ENCODE results near the gene NFIL3.
"Not testable (repeated sequence)": the region's sequence is repeated elsewhere in the genome, so short reads cannot be mapped to it uniquely, and the experiment has no call there.

NFIL3 gene

GRCh38 chr9:91395106-91395552 lies 28.5 kb downstream of the NFIL3 start:
- DNase-seq (ENCODE audit: low read depth) = no peak

- DNase-seq (ENCODE audit: low read depth) = no peak
Observed at GRCh38 chr9:91393826-91394225, 29.8 kb downstream of the NFIL3 start.

- DNase-seq (ENCODE audit: low read depth) = no peak
Observed at GRCh38 chr9:91392435-91392834, 31.2 kb downstream of the NFIL3 start.

DNA sequence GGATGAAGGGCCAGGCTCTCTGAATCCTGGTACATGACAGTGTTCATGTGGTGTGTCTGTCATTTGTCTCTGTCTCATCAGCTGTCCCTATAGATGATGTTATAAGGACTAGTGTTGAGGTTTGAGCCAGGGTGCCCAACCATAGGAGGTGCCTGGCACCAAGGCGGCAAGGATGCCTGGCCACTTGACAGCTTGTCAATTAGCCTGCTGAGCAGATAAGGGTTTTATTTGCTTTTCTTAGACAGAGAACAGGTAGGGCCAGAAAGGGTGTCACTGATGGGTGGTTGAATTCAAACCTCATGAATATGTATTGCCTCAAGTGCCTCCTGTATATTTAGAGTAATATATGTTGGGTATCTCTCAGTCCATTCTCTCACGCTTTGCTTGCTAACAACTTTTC lies 31.8 kb downstream of the NFIL3 start:
- DNase-seq (ENCODE audit: low read depth) = no peak

- DNase-seq (ENCODE audit: low read depth) = no peak
Observed at GRCh38 chr9:91391412-91391811, 32.2 kb downstream of the NFIL3 start.

GRCh38 chr9:91389686-91390085 lies 33.9 kb downstream of the NFIL3 start:
- not testable (repeated sequence) for DNase-seq (ENCODE audit: low read depth)

- no peak for DNase-seq (ENCODE audit: low read depth)
Observed at GRCh38 chr9:91386765-91387164, 36.9 kb downstream of the NFIL3 start.

- no peak for DNase-seq (ENCODE audit: low read depth)
Observed at GRCh38 chr9:91384954-91385353, 38.7 kb downstream of the NFIL3 start.

DNA sequence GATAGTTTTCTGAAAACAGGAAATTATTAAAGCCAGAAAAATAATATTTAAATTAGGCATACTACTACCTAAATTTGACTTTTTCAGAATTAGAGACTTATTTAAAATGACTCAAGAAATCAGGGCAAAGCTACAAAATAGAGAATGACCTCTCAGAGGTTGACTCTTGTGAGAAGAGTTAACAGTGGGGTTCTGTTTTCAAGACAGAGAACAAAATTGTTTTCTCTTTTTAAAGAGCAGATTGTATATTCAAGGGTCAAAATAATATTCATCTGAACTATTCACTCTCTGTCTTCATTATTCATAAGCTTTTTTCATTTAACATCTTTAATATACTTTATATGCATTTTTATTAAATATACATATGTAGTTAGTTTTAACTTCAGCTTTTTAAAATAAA lies 40.1 kb downstream of the NFIL3 start:
- DNase-seq (ENCODE audit: low read depth) = no peak

- no peak for DNase-seq (ENCODE audit: low read depth)
Observed at GRCh38 chr9:91382298-91382697, 41.3 kb downstream of the NFIL3 start.

DNA sequence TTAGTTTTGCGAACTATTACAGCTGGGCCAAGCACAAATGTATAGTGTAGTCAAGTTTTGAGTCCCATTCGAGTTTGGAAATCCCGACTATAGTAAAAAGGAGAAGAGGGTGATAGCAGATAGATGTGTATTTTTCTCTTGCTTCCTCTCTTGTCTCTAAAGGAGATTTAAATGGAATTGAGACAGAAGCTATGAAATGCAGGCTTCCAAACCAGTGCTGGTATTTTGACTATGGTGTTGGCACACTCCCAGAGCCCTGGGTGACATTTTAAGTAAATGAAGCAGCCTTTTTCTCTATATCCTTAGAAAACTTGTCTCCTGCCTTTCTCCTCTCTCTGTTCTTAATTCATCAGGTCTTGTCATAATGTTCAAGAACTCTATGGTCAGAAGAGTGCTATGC lies 44.2 kb downstream of the NFIL3 start:
- DNase-seq (ENCODE audit: low read depth) = no peak

DNA sequence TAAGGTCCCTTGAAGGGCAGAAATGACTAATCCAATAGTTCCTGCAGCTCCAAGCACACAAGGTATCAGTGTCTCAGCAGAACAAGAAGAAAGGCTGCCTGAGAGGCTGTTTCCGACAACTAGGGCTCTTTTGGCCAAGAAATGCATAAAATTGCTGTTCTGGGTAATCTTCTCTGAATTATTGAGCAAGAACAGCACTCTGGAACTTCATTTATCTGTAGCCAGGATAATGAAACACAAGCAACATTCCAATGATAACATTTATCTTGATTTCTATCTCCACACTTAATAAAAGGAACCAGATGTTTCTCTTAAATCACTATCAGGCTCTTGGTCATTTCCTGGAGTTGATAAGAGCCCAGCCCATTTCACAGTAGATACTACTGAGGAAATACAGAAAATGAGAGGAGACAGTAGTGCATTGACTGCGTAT lies 44.9 kb downstream of the NFIL3 start:
- DNase-seq (ENCODE audit: low read depth) = no peak

DNA sequence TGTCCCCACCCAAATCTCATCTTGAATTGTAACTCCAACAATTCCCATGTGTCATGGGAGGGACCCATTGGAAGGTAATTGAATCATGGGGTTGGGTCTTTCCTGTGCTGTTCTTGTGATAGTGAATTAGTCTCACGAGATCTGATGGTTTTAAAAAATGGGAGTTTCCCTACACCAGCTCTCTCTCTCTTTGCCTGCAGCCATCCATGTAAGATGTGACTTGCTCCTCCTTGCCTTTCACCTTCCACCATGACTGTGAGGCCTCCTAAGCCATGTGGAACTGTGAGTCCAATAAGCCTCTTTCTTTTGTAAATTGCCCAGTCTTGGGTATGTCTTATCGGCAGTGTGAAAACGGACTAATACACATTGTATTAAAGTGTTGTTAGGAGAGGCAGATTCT lies 45.6 kb downstream of the NFIL3 start:
- not testable (repeated sequence) for DNase-seq (ENCODE audit: low read depth)

GRCh38 chr9:91376239-91376638 lies 47.4 kb downstream of the NFIL3 start:
- DNase-seq (ENCODE audit: low read depth) = no peak

DNA sequence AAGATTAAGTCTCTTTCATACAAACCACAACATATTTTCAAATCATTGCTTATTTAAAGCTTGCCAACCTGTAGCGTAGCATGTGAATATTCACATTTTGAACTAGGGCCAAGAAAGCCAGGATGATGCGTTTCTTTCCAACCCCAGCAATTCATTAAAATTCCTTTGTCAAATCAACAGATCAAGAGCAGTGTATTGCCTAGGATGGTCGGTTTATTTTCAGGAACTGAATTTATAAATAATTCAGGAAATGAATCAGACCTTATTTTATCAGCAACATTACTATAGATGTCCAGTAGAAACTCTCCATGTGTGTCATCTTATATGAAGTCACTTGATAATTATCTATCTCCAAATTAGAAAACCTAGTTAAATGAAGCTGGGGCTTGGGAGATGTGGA lies 48.7 kb downstream of the NFIL3 start:
- no peak for DNase-seq (ENCODE audit: low read depth)

- no peak for DNase-seq (ENCODE audit: low read depth)
Observed at GRCh38 chr9:91371894-91372293, 51.7 kb downstream of the NFIL3 start.

DNA sequence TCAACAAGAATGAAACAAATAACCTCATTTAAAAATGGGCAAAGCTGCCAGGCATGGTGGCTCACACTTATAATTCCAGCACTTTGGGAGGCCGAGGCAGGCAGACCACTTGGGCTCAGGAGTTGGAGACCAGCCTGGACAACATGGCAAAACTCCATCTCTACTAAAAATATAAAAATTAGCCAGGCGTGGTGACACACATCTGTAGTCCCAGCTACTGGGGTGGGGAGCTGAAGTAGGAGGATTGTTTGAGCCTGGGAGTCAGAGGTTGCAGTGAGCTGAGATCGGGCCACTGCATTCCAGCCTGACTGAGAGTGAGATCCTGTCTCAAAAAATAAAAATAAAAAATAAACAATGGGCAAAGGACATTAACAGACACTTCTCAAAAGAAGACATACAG lies 53.6 kb downstream of the NFIL3 start:
- DNase-seq (ENCODE audit: low read depth) = not testable (repeated sequence)

DNA sequence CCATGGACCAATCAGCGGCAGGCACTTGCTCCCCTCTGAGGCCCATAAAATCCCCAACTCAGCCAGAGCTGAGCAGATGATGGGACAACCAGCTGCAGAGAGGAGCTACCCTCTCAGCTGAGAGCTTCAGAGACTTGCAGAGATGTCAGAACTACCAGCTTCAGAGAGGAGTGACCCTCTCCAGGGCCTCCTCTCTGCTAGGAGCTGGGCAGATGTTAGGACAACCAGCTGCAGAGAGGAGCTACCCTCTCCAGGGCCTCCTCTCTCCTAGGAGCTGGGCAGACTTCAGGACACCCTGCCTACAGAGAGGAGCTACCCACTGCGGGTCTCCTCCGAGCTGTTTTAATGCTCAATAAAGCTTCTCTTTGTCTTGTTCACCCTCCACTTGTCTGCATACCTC lies 58.9 kb downstream of the NFIL3 start:
- DNase-seq (ENCODE audit: low read depth) = no peak

DNA sequence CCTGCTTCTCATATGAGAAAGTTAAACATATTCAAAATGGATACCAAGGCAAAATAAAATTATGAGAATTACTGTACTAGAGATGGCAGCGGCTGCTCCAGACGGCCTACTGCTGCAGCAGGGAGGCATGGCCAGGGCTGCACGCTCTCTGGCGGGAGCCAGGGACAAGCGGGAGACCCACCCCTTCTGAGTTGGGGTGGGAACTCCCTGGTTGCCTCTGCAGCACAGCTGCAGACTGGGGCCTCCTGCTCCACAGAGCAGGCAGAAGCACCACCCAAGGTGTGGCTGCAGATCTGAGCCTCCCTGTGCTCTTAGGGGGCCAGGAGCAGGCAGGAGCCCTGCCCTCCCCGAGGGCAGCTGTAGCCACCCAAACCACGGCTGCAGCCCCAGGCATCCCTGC lies 59.6 kb downstream of the NFIL3 start:
- DNase-seq (ENCODE audit: low read depth) = no peak

DNA sequence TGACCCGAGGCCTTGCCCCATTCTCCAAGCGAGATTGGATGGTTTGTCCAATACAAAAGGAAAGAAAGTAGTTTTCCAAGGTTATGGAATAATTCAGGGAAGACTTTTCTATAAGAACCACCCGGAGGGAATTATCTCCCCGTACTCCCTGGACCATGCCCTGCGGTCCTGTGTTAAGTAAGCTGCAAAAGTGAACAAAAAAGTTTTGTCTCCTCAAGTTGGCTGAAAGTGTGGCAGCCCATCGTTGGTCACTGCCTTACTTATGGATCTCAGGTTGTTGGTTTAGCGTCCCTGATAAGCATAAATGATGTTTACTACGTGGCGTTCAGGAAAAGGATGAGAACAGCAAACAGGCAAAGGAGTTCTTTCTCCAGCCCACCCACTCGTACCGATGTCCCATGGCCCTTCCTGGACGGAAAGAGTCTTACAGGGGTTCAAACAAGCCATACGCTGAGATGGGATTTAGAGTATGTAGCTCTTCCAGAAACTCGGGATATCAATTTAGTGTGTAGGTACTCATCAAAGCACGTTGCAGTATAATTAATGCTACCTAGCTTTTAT lies 61.5 kb downstream of the NFIL3 start:
- no peak for DNase-seq (ENCODE audit: low read depth)

DNA sequence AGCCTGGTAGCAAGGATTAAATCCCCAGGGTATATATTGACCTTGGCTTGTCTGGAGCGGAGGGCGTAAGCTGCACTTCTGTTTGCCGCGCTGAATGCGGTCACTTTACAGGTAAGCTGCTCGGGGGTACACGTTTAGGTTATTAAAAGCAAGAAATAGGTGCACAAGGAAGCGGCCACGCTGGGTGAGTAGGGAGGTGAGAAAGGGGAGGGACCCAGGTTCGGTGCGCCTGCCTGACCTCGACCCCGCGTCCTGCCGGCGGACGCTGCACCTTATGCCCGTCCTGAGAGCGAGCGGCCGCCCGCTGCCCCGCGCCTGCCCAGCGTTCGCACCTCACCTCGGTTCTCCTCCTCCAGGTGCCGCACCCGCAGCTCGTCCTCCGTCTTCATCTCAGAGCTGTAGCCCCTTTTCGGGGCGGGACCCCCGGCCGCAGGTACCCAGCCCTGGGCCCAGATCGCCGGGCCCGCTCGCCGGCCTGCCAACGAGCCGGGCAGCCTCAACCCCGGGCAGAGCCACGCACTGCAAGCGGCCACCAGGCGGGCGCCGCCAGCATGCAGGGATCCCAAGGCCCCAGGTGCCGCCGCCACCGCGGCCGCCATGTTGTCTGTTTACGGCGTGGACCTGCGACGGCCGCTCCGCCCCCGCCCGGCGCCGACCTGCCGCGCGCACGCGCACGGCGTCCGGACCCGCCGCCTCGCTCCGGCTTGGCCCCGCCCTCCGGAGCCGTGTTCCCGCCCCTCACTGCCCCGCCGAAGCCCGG lies 62.2 kb downstream of the NFIL3 start, which contains the start of gene AUH:
Gene AUH (minus strand): TSS at position 628 of the 760 bp plus-strand sequence. CDS start 29 bp downstream, at position 599.
- DNase-seq (ENCODE audit: low read depth) = peak; percentile 59

DNA sequence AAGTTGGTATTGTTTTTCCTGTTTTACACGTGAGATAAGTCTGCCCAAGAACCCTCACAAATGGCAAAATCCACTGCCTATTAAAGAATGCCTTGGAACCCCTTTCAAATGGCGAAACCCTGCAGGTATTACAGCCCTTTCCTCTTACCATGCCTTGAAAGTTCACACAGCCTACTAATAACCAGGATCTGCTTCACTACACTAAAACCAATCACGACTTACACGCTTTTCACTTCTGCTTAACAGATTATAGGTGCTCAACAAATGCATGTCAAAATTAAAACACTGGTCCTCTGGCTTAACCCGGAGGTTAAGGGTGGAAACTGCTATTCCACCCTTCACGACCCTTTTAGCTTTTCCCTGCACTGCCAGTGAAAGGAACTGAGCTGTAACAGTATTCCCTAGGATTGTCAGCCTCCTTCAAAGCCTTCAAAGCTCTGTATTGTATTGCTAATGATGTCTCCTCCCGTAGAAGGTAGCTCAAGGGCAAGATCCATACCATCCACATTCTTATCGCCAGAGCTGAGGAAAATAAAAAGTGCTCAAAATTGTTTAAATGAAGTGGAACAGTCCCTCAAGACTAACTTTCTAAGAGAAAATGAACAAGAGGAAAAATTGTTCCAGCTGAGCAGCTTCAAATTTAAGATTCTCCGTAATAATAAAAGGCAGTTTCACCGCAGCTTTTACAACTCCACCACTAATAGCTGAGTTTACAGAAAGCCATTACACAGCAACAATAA lies 62.9 kb downstream of the NFIL3 start:
- no peak for DNase-seq (ENCODE audit: low read depth)
